Cortex of kidney (tissue), 1 donor: ENCODE measurements around the gene SYTL3.
"Not testable (repeated sequence)": the region's sequence is repeated elsewhere in the genome, so short reads cannot be mapped to it uniquely, and the experiment has no call there.

Experiments
- DNase-seq: peaks from one replicate; lab custom pipeline; 2025; lab: John Stamatoyannopoulos, UW

The SYTL3 gene

DNA sequence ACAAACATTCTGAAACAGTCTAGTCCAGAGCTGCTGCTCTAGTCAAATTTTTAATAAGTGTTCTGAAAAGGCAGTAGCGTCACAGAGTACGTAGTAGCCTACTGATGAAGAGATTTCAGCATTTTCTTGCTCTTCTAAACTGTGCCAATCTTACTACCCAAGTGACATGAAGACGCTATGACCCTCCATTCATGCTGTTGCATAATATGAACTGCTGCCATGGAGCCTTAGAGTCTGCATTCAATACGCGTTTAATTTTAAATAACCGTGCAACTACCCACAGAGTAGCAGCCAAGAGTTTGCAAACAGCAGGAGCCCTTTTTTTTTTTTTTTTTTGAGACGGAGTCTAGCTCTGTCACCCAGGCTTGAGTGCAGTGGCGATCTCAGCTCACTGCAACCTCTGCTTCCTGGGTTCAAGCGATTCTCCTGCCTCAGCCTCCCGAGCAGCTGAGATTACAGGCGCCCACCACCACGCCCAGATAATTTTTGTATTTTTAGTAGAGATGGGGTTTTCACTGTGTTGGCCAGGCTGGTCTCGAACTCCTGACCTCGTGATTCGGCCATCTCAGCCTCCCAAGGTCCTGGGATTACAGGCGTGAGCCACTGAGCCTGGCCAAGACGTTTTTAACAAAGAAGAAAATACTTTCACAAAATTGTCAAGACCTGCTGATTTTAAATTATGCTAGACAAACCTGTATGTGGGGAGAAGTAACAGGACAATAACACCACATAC, 125.0 kb downstream of the SYTL3 start:
- DNase-seq: no peak

- no peak for DNase-seq
Measured at GRCh38 chr6:158775832-158776231, 126.0 kb downstream of the SYTL3 start.

- DNase-seq: no peak
Measured at GRCh38 chr6:158776737-158777136, 126.9 kb downstream of the SYTL3 start.

- no peak for DNase-seq
Measured at GRCh38 chr6:158777510-158777909, 127.7 kb downstream of the SYTL3 start.

DNA sequence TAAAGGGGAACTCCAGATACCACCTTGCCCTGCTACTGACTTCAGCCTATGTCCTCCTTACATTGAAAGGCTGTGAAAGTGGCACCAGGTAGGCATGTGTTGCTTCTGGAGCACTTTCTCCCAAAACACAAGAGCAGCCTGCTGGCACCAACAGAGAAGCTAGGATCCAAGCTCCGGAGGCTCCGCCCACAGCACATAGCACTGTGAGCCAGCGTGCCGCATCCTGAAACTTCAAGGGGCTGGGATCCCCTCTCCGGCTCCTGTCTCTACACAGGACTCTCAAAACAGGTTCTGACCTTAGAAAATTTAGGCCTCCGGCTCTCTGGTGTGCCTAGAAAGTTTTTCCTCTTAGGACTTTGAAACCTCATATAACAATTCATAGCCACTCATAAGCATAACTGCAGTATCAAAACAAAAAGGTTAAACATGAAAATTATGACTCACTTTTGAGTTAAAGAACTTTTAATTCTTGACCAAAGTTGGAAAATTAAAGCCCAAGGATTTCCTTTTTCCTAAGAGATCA, 128.2 kb downstream of the SYTL3 start:
- no peak for DNase-seq

GRCh38 chr6:158780246-158780884, 130.5 kb downstream of the SYTL3 start:
- DNase-seq: no peak

DNA sequence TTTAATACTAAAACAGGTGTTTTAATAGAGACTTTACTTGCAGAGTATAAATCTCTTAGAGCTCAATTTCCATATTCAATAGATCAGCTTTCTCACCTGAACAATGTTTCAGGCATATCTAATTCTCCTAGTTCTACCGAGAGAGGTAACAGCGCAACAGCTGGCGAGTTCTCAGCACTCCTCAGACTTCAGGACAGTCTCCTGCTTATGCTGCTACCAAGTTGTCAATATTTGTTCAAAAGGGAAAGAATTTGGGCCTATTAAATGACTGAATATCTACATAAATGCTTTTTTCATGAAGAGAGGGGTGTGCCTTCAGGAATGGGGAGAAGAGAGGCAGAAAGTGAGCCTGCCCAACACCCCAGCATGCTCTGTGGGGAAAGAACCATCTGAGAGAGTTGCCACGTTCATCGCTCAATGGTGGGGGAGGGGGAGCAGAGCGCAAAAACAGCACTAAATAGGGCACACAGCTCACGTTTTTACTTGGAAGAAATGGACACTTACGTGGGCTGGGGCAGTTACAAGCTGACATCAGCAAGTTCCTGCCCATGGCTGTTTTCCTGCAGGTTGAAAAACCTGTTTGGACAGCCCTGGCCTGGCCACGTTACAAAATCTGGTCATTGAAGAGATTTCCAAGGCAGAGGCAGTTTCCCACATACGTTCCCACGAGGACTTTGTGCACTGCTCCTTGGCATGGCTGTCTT, 131.3 kb downstream of the SYTL3 start:
- no peak for DNase-seq

GRCh38 chr6:158781692-158782373, 132.0 kb downstream of the SYTL3 start:
- DNase-seq: no peak

DNA sequence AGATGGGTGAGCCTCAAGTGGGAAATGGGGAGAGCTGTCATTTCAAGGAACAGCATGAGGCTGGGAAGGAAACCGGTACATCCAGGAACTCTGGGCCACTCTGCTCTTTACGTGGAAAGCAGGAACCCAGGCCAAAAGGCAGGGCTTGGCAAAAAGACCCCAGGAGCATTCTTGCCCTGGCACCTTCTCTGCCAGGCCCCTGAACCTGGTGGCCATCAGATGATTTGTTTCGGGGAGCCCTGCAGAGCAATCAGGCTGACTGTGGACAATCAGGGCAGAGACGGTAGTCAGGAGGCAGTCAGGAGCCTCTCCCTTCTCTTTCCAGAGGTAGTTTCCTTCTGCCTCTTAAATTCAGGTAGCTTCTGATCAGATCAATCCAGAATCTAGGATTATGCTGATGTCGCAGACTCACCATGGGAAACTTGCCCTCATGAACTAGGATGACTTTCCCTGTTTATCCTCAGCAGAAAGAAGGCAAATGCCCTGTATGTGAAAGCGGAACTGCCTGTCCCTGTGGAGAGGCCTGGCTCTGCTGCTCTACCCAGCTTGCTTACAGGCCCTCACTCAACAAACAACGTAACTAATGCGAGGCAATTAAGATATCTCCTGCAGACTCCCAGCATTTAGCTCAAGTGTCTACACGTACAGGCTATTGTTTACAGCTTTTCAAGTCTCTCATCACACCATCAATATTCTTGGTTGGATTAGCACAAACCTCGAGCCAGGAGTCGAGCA, 132.7 kb downstream of the SYTL3 start:
- no peak for DNase-seq

DNA sequence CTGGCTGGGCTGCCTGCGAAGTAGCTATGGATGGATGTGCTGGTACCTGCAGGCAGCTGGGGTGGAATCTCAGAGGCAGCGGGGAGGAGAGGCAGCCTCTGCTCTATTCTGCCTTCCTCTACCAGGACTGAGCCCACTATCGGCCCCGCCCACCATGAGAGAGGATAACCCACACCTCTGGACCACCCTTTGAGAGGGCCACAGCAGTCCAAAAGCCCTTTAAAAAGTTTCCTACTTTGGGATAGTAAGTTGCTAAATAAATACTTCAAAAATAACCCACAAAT, 133.3 kb downstream of the SYTL3 start:
- no peak for DNase-seq

- no peak for DNase-seq
Measured at GRCh38 chr6:158783851-158784250, 134.0 kb downstream of the SYTL3 start.

GRCh38 chr6:158784505-158784904, 134.7 kb downstream of the SYTL3 start:
- no peak for DNase-seq

GRCh38 chr6:158785036-158785435, 135.2 kb downstream of the SYTL3 start:
- no peak for DNase-seq

DNA sequence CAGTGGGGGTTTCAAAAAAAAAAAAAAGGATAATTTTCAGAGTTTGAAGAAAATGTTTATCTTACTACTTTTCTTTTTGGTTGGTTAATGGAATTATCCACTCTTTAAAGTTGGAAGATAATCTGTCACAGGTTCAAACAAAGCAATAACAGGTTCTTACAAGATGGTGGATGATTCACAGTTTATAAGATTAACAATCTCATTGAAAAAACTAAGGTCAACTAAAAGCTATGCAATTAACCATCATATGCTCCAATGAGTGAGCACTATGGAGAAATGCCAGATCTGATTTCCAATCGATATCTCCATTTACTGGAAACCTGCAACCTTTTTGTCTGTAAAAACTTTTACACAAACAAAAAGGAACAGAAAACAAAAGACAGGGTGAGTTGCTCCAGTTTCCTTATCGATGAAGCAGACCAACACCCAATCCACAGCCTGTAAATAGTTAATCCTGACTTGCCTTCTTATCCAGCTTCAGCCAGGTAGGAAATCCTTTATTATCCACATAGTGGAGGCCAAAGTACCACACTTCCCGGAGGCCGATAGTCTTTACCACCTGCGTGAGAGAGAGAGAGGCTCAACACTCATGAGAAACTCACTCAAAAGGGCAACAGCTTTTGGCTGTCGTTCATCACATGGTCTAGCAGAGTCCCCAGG, 136.9 kb downstream of the SYTL3 start:
- no peak for DNase-seq

GRCh38 chr6:158787395-158787794, 137.5 kb downstream of the SYTL3 start:
- no peak for DNase-seq

- no peak for DNase-seq
Measured at GRCh38 chr6:158789115-158789917, 139.5 kb downstream of the SYTL3 start.

GRCh38 chr6:158791274-158791855, 141.5 kb downstream of the SYTL3 start:
- no peak for DNase-seq

DNA sequence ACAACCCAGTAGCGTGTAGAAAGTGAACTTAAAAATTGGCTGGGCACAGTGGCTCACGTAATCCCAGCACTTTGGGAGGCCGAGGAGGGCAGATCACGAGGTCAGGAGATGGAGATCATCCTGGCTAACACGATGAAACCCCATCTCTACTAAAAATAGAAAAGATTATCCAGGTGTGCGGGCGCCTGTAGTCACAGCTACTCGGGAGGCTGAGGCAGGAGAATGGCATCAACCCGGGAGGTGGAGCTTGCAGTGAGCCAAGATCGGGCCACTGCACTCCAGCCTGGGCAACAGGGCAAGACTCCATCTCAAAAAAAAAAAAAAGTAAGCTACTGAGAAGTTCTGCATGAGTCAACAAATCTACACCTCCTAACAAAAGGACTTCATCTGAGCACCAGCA, 142.7 kb downstream of the SYTL3 start:
- not testable (repeated sequence) for DNase-seq

GRCh38 chr6:158793432-158793831, 143.6 kb downstream of the SYTL3 start:
- no peak for DNase-seq

GRCh38 chr6:158795516-158795915, 145.7 kb downstream of the SYTL3 start:
- no peak for DNase-seq
